Osteoblast (primary cell): ENCODE measurements around the gene ATP11A. TPM values are rescaled to one million over a fixed set of nuclear protein-coding genes. Genes with fewer than 3 reads are reported as not detected.

ENCODE experiments used
- DNase-seq: peaks from one replicate; pipeline ENCODE4 v3.0.0; 2011; ENCODE audit warnings: low spot score, mixed read lengths; ENCODE audit not compliant: insufficient read length; ENCODE audit errors: missing footprints
- H2AFZ ChIP-seq: 2 replicates; pipeline ENCODE4 v1.6.0; 2011; ENCODE audit warnings: mild to moderate bottlenecking, low read length
- H3K27ac ChIP-seq: 2 replicates; pipeline ENCODE4 v1.5.1; 2011; ENCODE audit warnings: mild to moderate bottlenecking, low read depth, low read length, moderate library complexity
- H3K27me3 ChIP-seq: 2 replicates; pipeline ENCODE4 v1.6.0; 2012; ENCODE audit warnings: mild to moderate bottlenecking, control low read depth, inconsistent platforms, low read length, moderate library complexity; ENCODE audit not compliant: insufficient read depth
- H3K36me3 ChIP-seq: 2 replicates; pipeline ENCODE4 v1.5.1; 2011; ENCODE audit warnings: mild to moderate bottlenecking, low read length, control low read depth, moderate library complexity; ENCODE audit not compliant: insufficient read depth
- H3K4me1 ChIP-seq: 2 replicates; pipeline ENCODE4 v1.5.1; 2011; ENCODE audit warnings: mild to moderate bottlenecking, low read length, control low read depth, moderate library complexity; ENCODE audit not compliant: insufficient read depth
- H3K4me2 ChIP-seq: 2 replicates; pipeline ENCODE4 v1.6.0; 2011; ENCODE audit warnings: mild to moderate bottlenecking, low read length; ENCODE audit not compliant: insufficient read depth
- H3K4me3 ChIP-seq: fragments of 200-600 bp; sonication (generic); 3 replicates; pipeline ENCODE4 v1.5.1; 2012; ENCODE audit warnings: mild to moderate bottlenecking, low read length, inconsistent platforms; ENCODE audit not compliant: insufficient read depth
- H3K79me2 ChIP-seq: 2 replicates; pipeline ENCODE4 v1.6.0; 2012; ENCODE audit warnings: mild to moderate bottlenecking, low read length, control low read depth, inconsistent platforms; ENCODE audit not compliant: insufficient read depth
- H3K9me3 ChIP-seq: 2 replicates; pipeline ENCODE4 v1.5.1; 2011; ENCODE audit warnings: low read depth, low read length, control low read depth
- H4K20me1 ChIP-seq: 2 replicates; pipeline ENCODE4 v1.6.0; 2012; ENCODE audit warnings: mild to moderate bottlenecking, low read length, control low read depth; ENCODE audit not compliant: insufficient read depth
- CTCF ChIP-seq: IDR thresholded peaks from 2 replicates; pipeline ENCODE4 v1.5.1; 2011; ENCODE audit warnings: mild to moderate bottlenecking, low read depth, low read length, moderate library complexity; ENCODE audit errors: extremely low read depth
- total RNA-seq: library from RNA; depleted of rRNA; stranded (reverse); fragments of >200 nt; gene quantifications from 2 replicates; pipeline ENCODE4 v1.2.3, GENCODE V29; 2012

The ATP11A gene
- total RNA-seq, 1 donor = 7.6 TPM

- no peaks in the 10 kb centered on the region for H3K36me3 ChIP-seq
- H3K79me2 ChIP-seq = no peaks in the 10 kb centered on the region
- DNase-seq = no peak
- no peak overlapping the region for H2AFZ ChIP-seq
- H3K4me3 ChIP-seq = no peak overlapping the region
- no peaks in the 10 kb centered on the region for H3K9me3 ChIP-seq
- peaks cover 1% of the 10 kb centered on the region for H3K4me1 ChIP-seq
- H3K4me2 ChIP-seq = no peak overlapping the region
- H4K20me1 ChIP-seq = peaks cover 24% of the 10 kb centered on the region
- no peak overlapping the region for H3K27ac ChIP-seq
- no peaks in the 10 kb centered on the region for H3K27me3 ChIP-seq
- TF ChIP-seq CTCF = no peak
These were observed 37.7 kb downstream of the ATP11A start for GRCh38 chr13:112727581-112727980.

- H3K4me1 ChIP-seq = no peaks in the 10 kb centered on the region
- TF ChIP-seq CTCF = no peak
- H3K36me3 ChIP-seq = no peaks in the 10 kb centered on the region
- no peak overlapping the region for H2AFZ ChIP-seq
- H3K9me3 ChIP-seq = no peaks in the 10 kb centered on the region
- peaks cover 21% of the 10 kb centered on the region for H4K20me1 ChIP-seq
- H3K79me2 ChIP-seq = no peaks in the 10 kb centered on the region
- H3K4me2 ChIP-seq = no peak overlapping the region
- H3K27ac ChIP-seq = no peak overlapping the region
- no peak for DNase-seq
- no peaks in the 10 kb centered on the region for H3K27me3 ChIP-seq
- H3K4me3 ChIP-seq = no peak overlapping the region
These were observed 38.7 kb downstream of the ATP11A start for GRCh38 chr13:112728375-112729126.

GRCh38 chr13:112729408-112729807 is 39.6 kb downstream of the ATP11A start:
- H3K4me2 ChIP-seq = no peak overlapping the region
- H3K27me3 ChIP-seq = no peaks in the 10 kb centered on the region
- DNase-seq = no peak

More at GRCh38 chr13:112729408-112729807, 39.6 kb downstream of the ATP11A start:
- TF ChIP-seq CTCF = no peak
- H3K4me3 ChIP-seq = no peak overlapping the region
- H3K4me1 ChIP-seq = no peaks in the 10 kb centered on the region
- no peak overlapping the region for H2AFZ ChIP-seq
- no peaks in the 10 kb centered on the region for H3K9me3 ChIP-seq
- no peaks in the 10 kb centered on the region for H3K36me3 ChIP-seq
- H3K27ac ChIP-seq = no peak overlapping the region
- no peaks in the 10 kb centered on the region for H3K79me2 ChIP-seq
- H4K20me1 ChIP-seq = peaks cover 17% of the 10 kb centered on the region
